Endothelial cell of umbilical vein (primary cell): ENCODE measurements around the gene DMD.

ENCODE experiments used
- CTCF ChIP-seq, 2 donors: IDR thresholded peaks; 1 replicate in 1 of 2; 2 replicates in 1 of 2; pipeline ENCODE4 v1.5.1; 2011; ENCODE audit warnings: low read length in 2 of 2, mild to moderate bottlenecking in 2 of 2, moderate library complexity in 2 of 2, control low read depth in 1 of 2, inconsistent platforms in 1 of 2, low read depth in 1 of 2; ENCODE audit not compliant: insufficient read depth in 1 of 2; ENCODE audit errors: extremely low read depth in 1 of 2
- POLR2AphosphoS5 ChIP-seq: IDR thresholded peaks from 2 replicates; pipeline ENCODE4 v1.6.1; 2012; ENCODE audit warnings: low read depth, mild to moderate bottlenecking, control low read depth, low read length, moderate library complexity; ENCODE audit not compliant: insufficient read depth

- no peak for TF ChIP-seq POLR2AphosphoS5
- TF ChIP-seq CTCF (IDR thresholded peaks at IDR 0.05; ENCODE audit: extremely low read depth in 1 of 2, insufficient read depth in 1 of 2, low read depth in 1 of 2, low read length in 2 of 2), result no peak
Observed at GRCh38 chrX:31115398-31115797, 2096.0 kb downstream of the DMD start.
